Measurements from ENCODE around the gene MTUS2.

GRCh38 chr13:29397265-29397664 is 577.1 kb downstream of the MTUS2 start:
- TF ChIP-seq EZH2 (IDR thresholded peaks at IDR 0.05; ENCODE audit: low read length, unreplicated experiment) (no peak), CTCF (conservative IDR thresholded peaks at IDR 0.05; ENCODE audit: low read depth, low read length) (0 out of 2 replicates have a peak, but pooled peaks have one; percentile 20), EZH2phosphoT487 (IDR thresholded peaks at IDR 0.05; ENCODE audit: borderline replicate concordance, low read length) (no peak)
